HG03025 (cell line): ENCODE data around the gene TEKT1.

ENCODE experiments used
- ATAC-seq: cut with Tn5 transposase; IDR thresholded peaks from one replicate; pipeline ENCODE4 v1.9.1; 2021; ENCODE audit warnings: mild to moderate bottlenecking, moderate library complexity; ENCODE audit not compliant: unreplicated experiment, low FRiP score

The TEKT1 gene

DNA sequence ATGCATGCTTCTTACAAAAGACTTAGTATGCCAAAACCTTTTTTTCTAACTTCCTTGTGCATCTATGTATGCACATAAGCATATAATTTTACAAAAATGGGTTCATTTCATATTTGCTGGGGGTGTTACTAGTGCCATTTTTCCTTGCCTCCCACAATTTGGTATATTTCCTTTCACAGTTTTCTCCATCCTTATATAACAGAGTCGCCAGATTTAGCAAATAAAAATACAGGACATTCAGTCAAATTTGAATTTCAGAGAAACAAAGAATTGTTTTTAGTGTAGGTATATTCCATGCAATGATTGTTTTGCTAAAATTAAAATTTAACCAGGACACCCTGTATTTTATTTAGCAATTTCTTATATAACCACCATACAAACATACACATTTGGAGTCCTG is 59.5 kb downstream of the TEKT1 start:
- ATAC-seq, result no peak

DNA sequence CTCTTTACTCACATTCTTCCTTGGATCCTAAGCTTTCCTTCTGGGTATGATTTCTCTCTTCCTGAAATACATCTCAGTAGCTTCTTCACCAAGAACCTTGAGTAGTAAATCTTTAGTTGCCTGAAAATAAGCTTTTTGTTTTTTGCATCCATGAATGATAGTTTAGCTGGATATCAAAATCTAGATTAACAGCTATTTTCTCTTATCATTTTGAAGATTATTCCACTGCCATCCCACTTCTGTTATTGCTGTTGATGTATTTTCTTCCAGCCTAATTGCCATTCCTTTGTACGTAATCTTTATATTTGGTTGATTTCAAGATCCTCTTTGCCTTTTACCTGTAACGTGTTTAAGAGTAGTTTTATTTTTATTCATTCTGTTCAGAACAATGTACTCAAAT is 63.1 kb downstream of the TEKT1 start:
- ATAC-seq, result no peak

DNA sequence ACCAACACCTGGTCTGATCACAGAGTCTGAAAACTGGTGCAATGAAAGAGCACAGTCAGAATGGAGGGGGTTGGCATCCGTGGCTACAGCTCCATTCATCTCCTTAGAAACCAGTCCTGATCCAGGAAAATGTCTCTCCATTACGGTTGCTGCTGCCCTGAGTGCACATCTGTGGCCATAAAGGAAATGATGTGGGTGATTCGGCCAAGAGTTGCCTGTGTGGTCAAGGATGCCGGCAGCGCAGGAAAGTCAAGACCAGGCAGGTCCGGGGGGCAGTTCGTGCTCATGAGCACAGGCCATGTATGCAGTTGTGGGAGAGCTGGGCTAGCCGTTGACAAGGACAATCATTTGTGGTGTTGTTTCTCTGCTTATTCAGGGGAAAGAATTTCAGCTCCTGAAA is 69.8 kb downstream of the TEKT1 start:
- no peak for ATAC-seq

DNA sequence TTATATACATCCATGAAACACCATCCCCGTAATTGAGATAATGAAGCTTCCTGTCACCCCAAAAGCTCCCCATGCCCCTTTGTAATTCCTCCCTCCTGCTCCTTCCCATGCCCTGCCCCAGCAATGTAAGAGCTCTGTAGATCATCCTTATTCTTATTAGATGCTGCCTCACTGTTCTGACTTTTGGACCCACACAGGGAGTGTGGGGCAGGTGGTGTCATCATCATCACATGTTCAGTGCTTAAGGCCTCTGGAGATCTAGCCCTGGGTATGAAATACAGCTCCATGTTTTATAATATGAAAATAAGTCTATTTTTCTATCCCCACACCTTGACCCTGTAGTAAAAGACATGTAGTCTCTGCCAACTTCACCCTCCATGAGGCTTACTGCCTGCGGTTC is 73.8 kb downstream of the TEKT1 start:
- no peak for ATAC-seq

DNA sequence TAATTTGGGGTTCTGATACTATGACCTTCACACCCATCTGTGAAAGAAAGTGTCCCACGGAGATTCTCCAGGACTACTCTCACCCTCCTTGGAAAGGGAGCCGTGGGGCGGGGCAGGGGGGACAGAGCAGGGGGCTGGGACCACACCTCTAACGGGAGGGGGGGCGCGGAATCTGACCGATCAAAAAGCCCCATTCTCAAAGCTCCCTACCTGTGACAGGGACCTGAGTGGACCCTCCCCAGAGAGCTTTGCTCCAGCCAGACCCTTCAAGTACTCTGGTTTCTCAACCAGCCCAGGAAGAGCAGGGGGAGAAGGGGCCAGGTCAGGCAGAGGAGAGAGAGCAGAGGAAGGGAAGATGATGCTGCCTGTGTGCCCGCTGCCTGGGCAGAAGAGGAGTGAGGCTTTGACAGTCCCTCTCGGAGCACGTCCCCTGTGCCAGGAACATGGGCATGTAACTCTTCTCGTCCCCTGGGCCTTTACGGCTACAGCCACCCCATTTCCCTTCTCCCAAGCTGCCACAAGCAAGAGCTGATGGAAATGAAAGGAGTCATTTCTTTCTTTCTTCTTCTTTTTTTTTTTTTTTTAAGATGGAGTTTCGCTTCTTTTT is 75.0 kb downstream of the TEKT1 start:
- ATAC-seq, result no peak

DNA sequence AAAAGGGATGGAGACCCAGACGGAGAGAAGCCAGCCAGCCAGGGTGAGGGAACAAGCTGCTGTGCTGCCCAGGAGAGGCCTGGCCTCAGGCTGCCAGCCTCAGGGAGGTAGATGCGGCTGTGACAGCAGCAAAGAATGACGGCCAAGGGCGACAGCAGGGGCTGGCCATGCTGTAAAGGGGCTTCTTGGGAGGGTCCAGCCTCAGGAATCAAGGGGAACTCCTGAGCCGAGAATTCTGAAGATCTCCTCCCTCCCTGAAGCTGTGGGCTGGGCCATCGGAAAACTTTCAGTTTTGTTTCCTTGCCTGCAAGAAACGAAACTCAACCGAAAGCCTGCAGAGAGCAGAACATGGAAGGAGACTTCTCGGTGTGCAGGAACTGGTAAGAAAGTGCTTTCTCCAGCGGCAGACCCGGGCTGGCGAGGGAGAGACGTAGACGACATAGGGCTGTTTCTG is 75.8 kb downstream of the TEKT1 start, which contains the start of gene XAF1:
Gene XAF1 (plus strand): TSS at position 316 of the 454 bp plus-strand sequence. CDS start 33 bp downstream, at position 349.
- no peak for ATAC-seq

DNA sequence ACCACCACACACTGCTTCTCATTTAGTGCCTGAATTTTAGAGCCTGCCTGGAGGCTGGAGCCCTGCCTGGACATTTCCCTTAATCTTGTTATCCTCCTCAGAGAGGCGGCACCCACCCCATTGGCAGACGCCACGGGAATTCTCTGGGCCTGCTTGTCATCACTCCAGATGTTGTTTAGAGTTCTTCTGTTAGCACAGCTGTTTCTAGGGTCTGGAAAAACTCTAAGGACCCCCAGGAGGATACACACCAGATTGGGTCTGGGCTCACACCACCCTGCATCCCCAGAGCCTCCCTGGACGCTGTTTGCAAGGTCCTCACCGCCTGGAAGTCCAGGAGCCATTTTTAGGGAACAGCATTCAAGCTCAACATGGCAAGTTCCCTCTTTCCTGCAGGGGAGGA is 76.2 kb downstream of the TEKT1 start:
- ATAC-seq, result no peak

DNA sequence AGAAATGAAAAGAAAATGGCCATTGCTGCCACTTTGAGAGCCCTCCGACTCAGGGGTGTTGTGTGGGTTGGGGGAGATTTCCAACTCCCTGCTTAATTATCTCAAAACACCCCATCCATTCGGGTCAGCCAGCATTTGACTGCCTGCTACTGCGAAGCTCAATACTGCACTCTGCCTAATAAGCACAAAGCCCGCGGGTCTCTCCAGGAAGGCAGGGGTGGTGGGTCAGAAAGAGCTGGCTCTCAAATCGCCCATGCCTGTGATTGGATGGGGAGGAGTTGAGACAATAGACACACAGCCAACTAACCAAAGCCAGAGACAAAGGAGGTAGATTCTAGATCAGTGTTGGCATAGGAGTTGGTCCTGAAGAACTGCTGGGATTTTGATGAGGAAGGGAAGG is 78.0 kb downstream of the TEKT1 start:
- ATAC-seq, result no peak

DNA sequence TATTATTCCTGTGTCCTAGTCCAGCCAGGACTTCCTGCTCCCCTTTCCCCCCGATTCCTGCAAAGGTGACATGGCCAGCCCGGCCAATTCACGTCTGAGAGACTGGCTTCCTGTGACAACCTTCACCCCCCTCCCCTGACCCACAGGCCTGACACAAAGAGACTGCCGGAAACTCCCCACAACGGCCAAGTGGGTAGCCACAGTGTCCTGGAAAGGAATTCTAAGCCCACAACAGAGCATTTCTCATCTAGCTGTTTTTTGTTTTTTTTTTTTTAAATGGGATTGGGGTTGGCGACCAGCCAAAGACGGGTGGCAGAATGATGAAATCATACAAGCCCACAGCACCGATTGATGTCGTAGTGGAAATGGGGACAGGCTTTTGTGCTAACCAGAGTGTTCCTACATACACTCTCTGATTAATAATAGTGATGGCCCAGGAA is 78.5 kb downstream of the TEKT1 start:
- ATAC-seq, result no peak

DNA sequence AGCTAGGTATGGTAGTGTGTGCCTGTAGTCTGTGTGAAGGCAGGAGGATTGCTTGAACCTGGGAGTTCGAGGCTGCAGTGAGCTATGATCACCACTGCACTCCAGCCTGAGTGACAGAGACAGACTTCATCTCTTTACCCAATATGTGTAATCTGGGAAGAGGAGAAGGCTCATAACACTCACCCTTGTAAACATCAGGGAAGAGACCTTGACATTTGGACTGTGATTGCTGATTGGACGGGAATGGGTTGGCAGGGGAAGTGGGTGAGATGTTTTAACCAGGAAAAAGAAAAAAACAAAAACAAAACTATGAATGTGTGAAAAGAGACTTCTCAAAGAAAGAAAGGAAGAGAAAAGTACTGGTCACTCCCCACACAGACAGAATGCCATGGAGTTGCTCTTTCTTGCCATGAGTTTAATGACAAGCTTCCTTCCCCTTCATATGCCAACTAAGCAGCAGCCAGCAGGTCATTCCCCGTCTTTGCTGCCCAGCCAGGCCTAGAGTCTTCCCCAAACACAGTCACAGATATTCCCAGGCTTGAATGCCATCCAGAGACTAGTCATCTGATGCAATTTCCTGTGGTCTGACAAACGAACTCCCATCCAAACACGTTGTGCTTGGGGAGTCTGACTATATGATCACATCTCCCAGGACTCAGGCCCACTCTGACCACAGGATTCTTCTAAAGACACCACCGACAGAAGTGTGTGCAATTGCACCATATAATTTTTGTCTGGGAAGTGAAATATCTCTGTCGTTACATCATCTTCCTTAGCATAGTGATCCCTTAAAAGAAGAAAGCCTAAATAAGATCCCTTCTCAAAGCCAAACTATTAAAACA is 79.2 kb downstream of the TEKT1 start:
- ATAC-seq, result no peak

DNA sequence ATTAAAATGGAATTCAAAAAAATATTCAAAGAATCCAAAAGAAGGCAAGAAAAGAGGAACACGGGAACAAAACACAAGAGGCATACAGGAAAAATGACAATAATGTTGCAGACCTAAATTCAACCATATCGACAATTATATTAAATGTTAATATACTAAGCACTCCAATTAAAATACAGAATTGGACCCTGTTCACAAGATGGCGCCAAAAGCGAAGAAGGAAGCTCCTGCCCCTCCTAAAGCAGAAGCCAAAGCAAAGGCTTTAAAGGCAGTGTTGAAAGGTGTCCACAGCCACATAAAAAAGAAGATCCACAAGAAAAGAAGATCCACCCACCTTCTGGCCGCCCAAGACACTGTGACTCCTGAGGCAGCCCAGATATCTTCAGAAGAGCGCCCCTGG is 82.0 kb downstream of the TEKT1 start:
- ATAC-seq, result no peak

DNA sequence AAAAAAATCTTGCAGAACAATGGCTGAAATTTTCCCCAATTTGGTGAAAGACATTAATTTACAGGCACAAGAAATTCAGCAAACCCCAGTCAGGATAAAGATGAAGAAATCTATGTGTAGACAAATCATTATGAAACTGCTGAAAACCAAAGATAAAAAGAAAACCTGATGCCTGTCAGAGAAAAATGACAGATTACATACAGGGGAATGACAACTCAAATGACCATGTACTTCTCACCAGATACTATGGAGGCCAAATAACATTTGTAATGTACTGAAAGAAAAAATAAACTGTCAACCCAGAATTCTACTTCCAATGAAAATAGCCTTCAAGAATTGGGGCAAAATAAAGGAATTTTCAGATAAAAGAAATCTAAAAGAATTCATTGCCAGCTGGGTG is 82.9 kb downstream of the TEKT1 start:
- no peak for ATAC-seq
